Endothelial cell of umbilical vein (primary cell): ENCODE data around the gene CATSPER4. TPM values are rescaled to one million over a fixed set of nuclear protein-coding genes. Genes with fewer than 3 reads are reported as not detected.

Experiments
- Bru-seq: library from RNA; stranded (reverse); fragments of 400-500 nt; gene quantifications from one replicate; lab custom pipeline; 2021; lab: Mats Ljungman, UMichigan
- BruChase-seq, 2 experiments: library from RNA; stranded (reverse); fragments of 400-500 nt; gene quantifications; one replicate each; lab custom pipeline; 2021; lab: Mats Ljungman, UMichigan
- BruUV-seq: library from RNA; stranded (reverse); fragments of 400-500 nt; replicated peaks from 2 replicates; lab custom pipeline; 2021; lab: Mats Ljungman, UMichigan
- CTCF ChIA-PET: fragments of 300-600, 350-600 bp; sonication (Branson Sonifier 250); formaldehyde crosslinking; loops from one replicate; lab custom pipeline; 2021; ENCODE audit warnings: antibody characterized with exemption, inconsistent platforms; lab: Charles Lee
- POLR2A ChIA-PET: fragments of 300-600, 350-600 bp; sonication (Branson Sonifier 250); formaldehyde crosslinking; loops from one replicate; lab custom pipeline; 2021; ENCODE audit warnings: antibody characterized with exemption, inconsistent platforms; lab: Charles Lee
- DNase-seq: peaks from one replicate; pipeline ENCODE4 v3.0.0-alpha.2; 2011; ENCODE audit warnings: low read depth, low spot score
- FAIRE-seq: peaks from 2 replicates; lab custom pipeline; 2011; peaks lifted over from hg19 to GRCh38; lab: Jason Lieb, UNC
- H2AFZ ChIP-seq: 2 replicates; pipeline ENCODE4 v1.6.0; 2012; ENCODE audit warnings: low read depth, low read length, control low read depth, inconsistent platforms
- H3K27ac ChIP-seq: 2 replicates; pipeline ENCODE4 v1.5.1; 2011; ENCODE audit warnings: low read depth, mild to moderate bottlenecking, control low read depth, low read length, moderate library complexity; ENCODE audit not compliant: insufficient read depth
- H3K27me3 ChIP-seq, 2 experiments: 2 replicates each; pipeline versions ENCODE4 v1.6.0 to v1.6.1; 2011; ENCODE audit warnings: low read length in 2 of 2, mixed read lengths in 1 of 2; ENCODE audit not compliant: control insufficient read depth in 2 of 2, insufficient read depth in 2 of 2
- H3K36me3 ChIP-seq, 2 experiments: 2 replicates in 1 of 2; 3 replicates in 1 of 2; pipeline ENCODE4 v1.5.1; 2011; ENCODE audit warnings: low read length in 2 of 2, mild to moderate bottlenecking in 1 of 2, moderate library complexity in 1 of 2; ENCODE audit not compliant: control insufficient read depth in 2 of 2, insufficient read depth in 2 of 2; ENCODE audit errors: extremely low read depth in 1 of 2
- H3K4me1 ChIP-seq: 3 replicates; pipeline ENCODE4 v1.5.1; 2011; ENCODE audit warnings: mild to moderate bottlenecking, low read length; ENCODE audit not compliant: control insufficient read depth, insufficient read depth; ENCODE audit errors: extremely low read depth
- H3K4me2 ChIP-seq: 2 replicates; pipeline ENCODE4 v1.6.1; 2011; ENCODE audit warnings: low read length, control low read depth, mixed read lengths; ENCODE audit not compliant: insufficient read depth
- H3K4me3 ChIP-seq, 3 experiments: fragments of 200-600 bp in 1 of 3; sonication (generic), shearing (Covaris generic) in 1 of 3; replicated peaks in 1 of 3; 2 replicates each; pipeline ENCODE4 v1.5.1; 2011 to 2016; ENCODE audit warnings: control low read depth in 3 of 3, low read length in 3 of 3, mild to moderate bottlenecking in 2 of 3, inconsistent platforms in 1 of 3, low read depth in 1 of 3, moderate library complexity in 1 of 3; ENCODE audit not compliant: insufficient read depth in 1 of 3
- H3K79me2 ChIP-seq: 2 replicates; pipeline ENCODE4 v1.6.0; 2012; ENCODE audit warnings: low read length, inconsistent platforms; ENCODE audit not compliant: control insufficient read depth, insufficient read depth
- H3K9ac ChIP-seq: replicated peaks from 2 replicates; pipeline ENCODE3; 2011; ENCODE audit warnings: low read length, control low read depth; ENCODE audit not compliant: insufficient read depth; ENCODE audit errors: extremely low read depth
- H3K9me1 ChIP-seq: replicated peaks from 3 replicates; pipeline ENCODE4 v1.6.0; 2011; ENCODE audit warnings: mild to moderate bottlenecking, low read length; ENCODE audit not compliant: control insufficient read depth, insufficient read depth; ENCODE audit errors: extremely low read depth
- H3K9me3 ChIP-seq: replicated peaks from 2 replicates; pipeline ENCODE4 v1.5.1; 2012; ENCODE audit warnings: low read length, inconsistent platforms; ENCODE audit not compliant: control insufficient read depth, insufficient read depth
- H4K20me1 ChIP-seq: replicated peaks from 2 replicates; pipeline ENCODE3; 2011; ENCODE audit warnings: mild to moderate bottlenecking, low read length; ENCODE audit not compliant: control insufficient read depth, insufficient read depth; ENCODE audit errors: extremely low read depth
- CTCF ChIP-seq, 2 donors: IDR thresholded peaks; 1 replicate in 1 of 2; 2 replicates in 1 of 2; pipeline ENCODE4 v1.5.1; 2011; ENCODE audit warnings: low read length in 2 of 2, mild to moderate bottlenecking in 2 of 2, moderate library complexity in 2 of 2, control low read depth in 1 of 2, inconsistent platforms in 1 of 2, low read depth in 1 of 2; ENCODE audit not compliant: insufficient read depth in 1 of 2; ENCODE audit errors: extremely low read depth in 1 of 2
- JUN ChIP-seq: IDR thresholded peaks from 2 replicates; pipeline ENCODE4 v1.6.1; 2011; ENCODE audit warnings: borderline replicate concordance, low read depth; ENCODE audit not compliant: insufficient read length, insufficient read depth
- dilution Hi-C: fragments of 300-500 bp; cut with MboI; formaldehyde crosslinking; loops from one replicate; pipeline ENCODE4 v1.15.0; 2019; ENCODE audit warnings: low sequenced_read_pairs; ENCODE audit not compliant: extremely low pct_ligation_motif_present
- intact Hi-C: fragments of 100-400 bp; cut with micrococcal nuclease; formaldehyde crosslinking; loops from one replicate; pipeline ENCODE4 v1.10.0; 2022
- long read RNA-seq: library from polyadenylated mRNA; stranded (forward); transcript quantifications from one replicate; pipeline ENCODE4 v2.0.0, GENCODE V29; 2021
- polyA minus RNA-seq, 3 experiments: library from RNA; depleted of rRNA, polyadenylated mRNA; stranded (reverse); fragments of >200 nt; gene quantifications; 1 replicate in 1 of 3; 2 replicates in 2 of 3; pipeline ENCODE4 v1.2.3, GENCODE V29; 2011
- polyA plus RNA-seq, 4 experiments: library from polyadenylated mRNA; depleted of rRNA in 3 of 4; stranded (reverse) in 3 of 4; unstranded in 1 of 4; fragments of >200 nt; gene quantifications; 2 replicates each; pipeline versions ENCODE4 v1.2.1 to v1.2.3, GENCODE V29; 2011 to 2012; ENCODE audit warnings: missing spikeins in 1 of 4
- total RNA-seq: library from RNA; stranded (reverse); gene quantifications from 2 replicates; pipeline ENCODE4 v1.2.3, GENCODE V29; 2021

The CATSPER4 gene
- not detected in 2 replicates for total RNA-seq
- polyA plus RNA-seq, result not detected in 2 replicates
- not detected in 2 replicates for polyA plus RNA-seq (2011; cell fraction: cytosol; rRNA removed)
- polyA plus RNA-seq (2011; cell fraction: nucleus; rRNA removed), result not detected in 2 replicates
- polyA plus RNA-seq (2012), result not detected in 2 replicates
- not detected in 2 replicates for polyA minus RNA-seq
- polyA minus RNA-seq (2011; cell fraction: cytosol; rRNA and poly(A)+ RNA removed), result not detected
- polyA minus RNA-seq (2011; cell fraction: nucleus; rRNA and poly(A)+ RNA removed), result not detected in 2 replicates
- Bru-seq, nascent RNA, result not detected
- BruChase-seq, experiment 1, labeled RNA remaining after a 6-hour chase, result not detected
- not detected for BruChase-seq, experiment 2, labeled RNA remaining after a 2-hour chase
- long read RNA-seq, result 0 reads

- no peaks in the 10 kb centered on the region for H3K79me2 ChIP-seq
- H3K36me3 ChIP-seq, result no peaks in the 10 kb centered on the region
- no peak within 1 kb of the TSS for H2AFZ ChIP-seq
- no peaks in the 10 kb centered on the region for H4K20me1 ChIP-seq
- no peaks in the 10 kb centered on the region for H3K9me1 ChIP-seq
- TF ChIP-seq CTCF (IDR thresholded peaks at IDR 0.05; ENCODE audit: extremely low read depth in 1 of 2, insufficient read depth in 1 of 2, low read depth in 1 of 2, low read length in 2 of 2), result peak in 1 of 2 donors; percentile 12
- TF ChIP-seq JUN, result no peak
- dilution Hi-C loops, result no loop called here
- H3K9ac ChIP-seq, result no peak within 1 kb of the TSS
- no peak for FAIRE-seq
- DNase-seq, result no peak
- no peak within 1 kb of the TSS for H3K27ac ChIP-seq
- intact Hi-C loops, result no loop called here
- ChIA-PET POLR2A (no interaction called here), CTCF (interaction anchor here (1.1 to 2.6 kb wide), 4 partner anchors 21 to 227 kb away, joined by 4 to 12 read pairs (median 8); partner anchors contain the start of genes CEP85 and ZNF593)
- no TSS peak for BruUV-seq
- H3K4me1 ChIP-seq, result no peaks in the 10 kb centered on the region
- H3K9me3 ChIP-seq, result no peaks in the 10 kb centered on the region
- H3K27me3 ChIP-seq, result peaks cover 0 to 5% of the 10 kb centered on the region in 2 experiments
- no peak within 1 kb of the TSS for H3K4me3 ChIP-seq
- H3K4me2 ChIP-seq, result no peak within 1 kb of the TSS
These were observed at the start of gene CATSPER4 for GRCh38 chr1:26190373-26190987. CATSPER4 (plus strand) TSS chr1:26190602; CDS start chr1:26190628, 26 bp downstream.
